Stimulated activated CD4-positive, alpha-beta T cell treated with anti-CD3 and anti-CD28 coated beads, Interleukin-4, amount 100 ng/mL, for 4 hours (primary cell): ENCODE results near the gene ARID3A.

ENCODE experiments used
- DNase-seq, 2 experiments: peaks; one replicate each; pipeline ENCODE4 v3.0.0-alpha.2; 2020

Gene ARID3A

GRCh38 chr19:991174-991931, 65.5 kb downstream of the ARID3A start:
- peak; percentile 28 to 52 for DNase-seq

GRCh38 chr19:991932-992669, 66.3 kb downstream of the ARID3A start:
- no peak for DNase-seq

DNA sequence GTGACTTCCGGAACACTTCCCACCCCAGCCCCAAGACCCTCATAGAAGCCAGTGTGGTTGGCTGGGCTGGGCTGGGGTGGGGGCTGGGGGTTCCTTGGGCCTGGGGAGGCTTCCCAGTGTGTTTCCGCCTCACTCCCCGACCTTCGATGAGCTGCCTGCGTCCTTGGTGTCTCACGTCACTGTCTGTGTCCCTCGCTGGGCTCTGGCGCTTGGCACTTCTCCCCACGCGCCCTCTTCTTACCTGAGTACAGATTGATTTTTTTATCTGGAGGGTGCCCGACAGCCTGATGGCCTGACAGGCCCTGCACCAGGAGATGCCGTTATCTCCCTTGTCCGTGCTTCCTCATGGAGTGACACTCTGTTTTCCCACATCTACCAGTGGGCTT, 66.8 kb downstream of the ARID3A start:
- no peak for DNase-seq

DNA sequence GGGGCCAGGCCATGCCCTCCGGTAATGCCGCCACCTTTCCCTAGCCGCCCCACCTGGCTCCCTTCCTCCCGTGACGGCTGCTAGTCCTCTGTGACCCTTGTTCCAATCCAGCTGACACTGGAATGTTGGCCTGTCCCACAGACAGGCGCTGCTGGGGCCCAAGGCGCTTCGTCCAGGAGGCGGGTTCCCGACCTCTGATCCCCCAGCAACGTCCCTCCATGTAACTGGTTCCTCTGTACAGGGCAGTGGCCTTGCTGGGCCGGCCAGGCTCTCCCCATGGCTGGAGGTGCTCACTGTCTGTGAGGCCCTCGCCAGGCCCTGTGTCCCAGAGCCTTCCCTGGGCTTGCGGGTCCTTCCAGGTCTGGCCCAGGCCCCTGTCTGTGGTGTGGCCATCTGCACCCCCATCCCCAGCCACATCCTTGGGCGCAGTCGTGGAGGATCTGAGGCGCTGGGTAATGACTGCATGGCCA, 67.6 kb downstream of the ARID3A start:
- DNase-seq: no peak

DNA sequence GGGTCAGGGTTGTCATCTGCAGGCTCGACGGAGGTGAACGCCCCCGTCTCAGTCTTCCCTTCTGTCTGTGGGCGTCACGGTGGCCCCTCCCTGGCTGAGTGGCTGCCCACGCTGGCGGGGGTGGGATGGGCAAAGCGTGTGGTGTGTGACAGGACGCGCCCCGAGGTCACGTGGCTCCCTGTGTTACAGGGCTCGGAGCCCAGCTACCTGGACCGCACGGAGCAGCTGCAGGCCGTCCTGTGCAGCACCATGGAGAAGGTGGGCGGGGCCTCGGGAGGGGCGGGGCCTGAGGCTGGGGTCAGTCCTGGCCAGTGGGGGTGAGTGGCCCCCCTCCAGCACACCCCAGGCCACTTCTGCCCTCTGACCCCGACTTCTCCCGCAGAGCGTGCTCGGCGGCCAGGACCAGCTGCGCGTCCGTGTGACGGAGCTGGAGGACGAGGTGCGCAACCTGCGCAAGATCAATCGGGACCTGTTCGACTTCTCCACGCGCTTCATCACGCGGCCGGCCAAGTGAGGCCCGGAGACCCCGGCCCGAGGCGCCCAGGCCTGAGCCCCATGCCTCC, 68.1 kb downstream of the ARID3A start:
- DNase-seq: no peak

DNA sequence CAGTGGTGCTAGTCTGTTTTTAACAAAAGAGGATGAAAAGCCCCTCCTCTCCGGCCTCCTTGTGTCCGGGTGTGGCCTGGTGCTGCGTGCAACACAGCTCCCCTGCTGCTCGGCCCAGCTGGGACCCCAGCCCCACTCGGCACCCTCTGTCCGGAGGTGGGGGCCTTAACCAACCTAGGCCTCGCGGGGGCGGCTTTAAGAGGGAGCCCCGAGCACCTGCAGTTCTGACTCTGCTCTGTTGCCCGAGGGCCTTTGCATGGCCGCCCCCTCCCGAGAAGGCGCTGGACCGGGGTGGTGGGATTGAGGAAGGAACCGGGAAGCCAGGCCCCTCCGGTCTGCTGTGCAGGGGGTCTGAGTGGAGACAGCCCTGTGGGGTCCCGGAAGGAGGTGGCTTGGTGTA, 68.7 kb downstream of the ARID3A start:
- no peak for DNase-seq

DNA sequence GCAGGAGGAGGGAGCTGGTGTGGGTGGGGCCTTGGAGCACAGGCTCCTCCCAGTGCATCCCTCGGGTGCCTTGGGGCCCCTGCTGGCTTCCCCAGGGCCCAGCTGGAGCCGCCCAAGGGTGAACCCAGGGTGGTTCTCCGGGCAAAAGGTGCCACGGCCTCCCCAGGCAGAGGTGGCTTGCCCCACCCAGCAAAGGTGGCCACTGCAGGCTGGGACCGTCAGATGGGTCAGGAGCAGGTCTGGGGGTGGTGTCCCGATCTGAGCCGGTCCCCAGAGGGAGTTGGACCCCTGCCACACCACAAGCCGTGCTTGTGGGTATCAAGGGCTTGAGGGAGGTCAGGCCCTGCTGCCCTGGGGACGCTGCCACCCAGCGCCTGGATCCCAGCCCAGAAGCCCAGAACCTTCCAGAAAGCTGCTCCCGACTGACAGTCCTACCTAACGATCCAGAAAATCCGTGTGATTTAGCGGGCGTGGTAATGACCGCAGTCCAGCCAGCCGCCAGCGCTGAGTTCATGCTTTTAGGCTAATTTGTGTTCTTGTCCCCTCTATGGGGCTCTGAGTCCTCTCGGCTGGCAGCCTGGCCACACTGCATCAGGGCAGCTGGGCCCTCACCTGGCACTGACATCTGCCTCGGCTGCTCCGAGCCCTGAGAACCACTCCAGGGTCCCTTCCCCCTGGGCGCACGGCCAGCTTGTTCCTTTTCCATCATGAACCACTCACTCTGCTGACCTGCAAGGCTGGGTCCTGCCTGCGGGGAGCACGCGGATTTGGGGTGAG, 69.4 kb downstream of the ARID3A start:
- no peak for DNase-seq

DNA sequence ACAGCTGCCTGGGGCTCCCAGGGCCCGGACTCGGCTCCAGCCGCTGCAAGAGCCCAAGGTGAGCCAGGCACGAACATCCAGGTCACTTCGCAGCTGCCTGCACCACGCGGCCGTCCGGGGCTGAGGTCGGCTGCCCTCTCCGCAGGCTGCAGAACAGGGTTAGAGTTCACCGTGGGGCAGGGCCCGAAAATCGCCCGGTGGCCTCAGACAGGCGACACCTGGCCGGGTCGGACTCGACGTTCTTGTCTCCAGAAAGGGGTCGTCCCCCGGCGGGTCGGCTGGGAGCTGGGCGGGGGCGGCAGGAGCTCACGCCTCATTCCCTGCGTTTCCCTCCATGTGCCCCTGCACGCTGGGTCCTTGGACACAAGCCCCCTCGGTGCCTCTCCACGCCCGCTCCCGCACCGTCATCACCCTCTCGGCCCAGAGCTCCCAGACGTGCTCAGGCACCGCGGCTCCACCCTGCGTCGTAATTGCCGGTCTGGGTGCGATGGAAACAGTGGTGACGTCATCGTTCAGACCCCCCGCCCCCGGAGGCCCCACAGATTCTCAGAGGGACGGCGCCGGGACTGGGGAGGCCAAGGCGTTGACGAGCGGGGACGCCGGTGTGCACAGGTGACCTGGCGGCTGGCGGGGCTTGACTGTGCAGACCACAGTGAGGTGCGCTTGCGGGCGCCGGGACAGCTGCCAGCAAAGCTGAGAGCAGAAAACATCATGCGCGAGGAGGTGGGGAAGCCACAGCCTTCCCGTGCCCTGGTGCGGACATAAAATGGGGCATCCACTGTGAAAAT, 70.4 kb downstream of the ARID3A start:
- peak; percentile 45 to 58 for DNase-seq

GRCh38 chr19:998064-998463, 72.2 kb downstream of the ARID3A start:
- DNase-seq: no peak

DNA sequence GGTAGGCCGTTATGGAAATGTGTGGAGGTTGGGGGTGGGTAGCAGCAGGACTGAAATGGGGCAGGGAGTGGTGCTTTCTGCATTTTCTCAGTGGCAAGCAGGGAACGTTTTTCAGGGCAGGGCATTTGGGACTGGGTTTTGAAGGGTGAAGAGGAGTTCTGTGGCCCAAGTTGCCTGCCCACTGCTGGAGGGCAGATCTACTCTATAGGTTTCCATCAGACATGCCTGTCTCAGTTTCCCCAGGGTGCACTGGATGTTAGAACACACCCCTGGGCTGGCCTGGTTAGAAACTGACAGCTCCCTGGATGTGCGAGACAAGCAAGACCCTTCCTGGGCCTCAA, 73.5 kb downstream of the ARID3A start:
- DNase-seq: no peak

DNA sequence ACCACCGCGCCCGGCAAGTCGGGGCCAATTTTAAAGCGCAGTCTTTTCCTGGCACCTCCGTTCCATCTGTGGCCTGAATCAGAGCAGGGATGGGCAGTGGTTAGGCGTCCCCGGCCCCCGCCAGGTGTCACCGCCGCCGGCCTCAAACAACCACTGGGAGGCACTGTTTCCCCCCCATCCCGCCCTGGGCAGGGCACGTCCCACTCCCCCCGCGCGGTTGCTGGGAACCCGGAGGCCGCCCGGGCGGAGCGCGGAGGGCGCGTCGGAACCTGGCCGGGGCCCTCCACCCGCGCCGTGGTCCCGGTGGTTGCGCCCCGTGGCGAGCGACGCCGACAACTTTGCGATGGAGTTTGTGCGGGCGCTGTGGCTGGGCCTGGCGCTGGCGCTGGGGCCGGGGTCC, 74.3 kb downstream of the ARID3A start, which contains the start of gene GRIN3B:
TSS of gene GRIN3B (plus strand) at position 325 of the 400 bp plus-strand sequence. CDS start at position 344, 19 bp downstream.
- peak; percentile 53 to 65 for DNase-seq

DNA sequence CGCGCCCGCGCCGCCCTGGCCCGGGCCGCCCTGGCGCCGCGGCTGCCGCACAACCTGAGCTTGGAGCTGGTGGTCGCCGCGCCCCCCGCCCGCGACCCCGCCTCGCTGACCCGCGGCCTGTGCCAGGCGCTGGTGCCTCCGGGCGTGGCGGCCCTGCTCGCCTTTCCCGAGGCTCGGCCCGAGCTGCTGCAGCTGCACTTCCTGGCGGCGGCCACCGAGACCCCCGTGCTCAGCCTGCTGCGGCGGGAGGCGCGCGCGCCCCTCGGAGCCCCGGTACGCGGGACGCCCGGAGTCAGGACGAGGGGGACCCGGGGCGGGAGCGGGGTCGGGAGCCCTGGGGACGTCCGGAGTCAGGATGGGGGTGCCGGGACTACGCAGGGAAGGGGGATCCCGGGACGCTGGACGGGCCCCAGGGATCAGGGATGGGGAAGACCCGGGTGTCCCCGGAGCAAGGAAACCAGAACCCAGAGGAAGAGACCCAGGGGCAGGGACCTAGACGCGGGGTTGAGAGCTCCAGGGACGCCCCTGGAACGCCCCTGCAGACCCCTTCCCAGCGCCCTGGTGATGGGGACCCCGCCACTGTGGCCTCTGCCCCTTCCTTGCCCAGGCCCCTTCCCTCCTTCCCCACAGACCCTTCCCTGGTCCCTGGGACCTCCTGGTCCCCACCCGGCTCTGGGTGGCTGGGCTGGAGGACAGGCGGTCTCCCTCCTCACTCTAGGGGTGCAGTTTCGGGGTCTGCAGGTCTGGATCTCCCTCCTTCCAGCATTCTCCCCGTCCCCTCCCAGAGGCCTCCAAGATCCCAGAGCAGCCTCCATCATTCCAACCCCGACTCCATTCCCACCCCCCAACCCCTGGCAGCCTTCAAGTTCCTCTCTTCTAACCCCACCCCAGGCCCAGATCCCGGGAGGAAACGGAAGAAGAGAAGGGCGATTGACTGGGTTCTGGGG, 75.0 kb downstream of the ARID3A start:
- DNase-seq: no peak

DNA sequence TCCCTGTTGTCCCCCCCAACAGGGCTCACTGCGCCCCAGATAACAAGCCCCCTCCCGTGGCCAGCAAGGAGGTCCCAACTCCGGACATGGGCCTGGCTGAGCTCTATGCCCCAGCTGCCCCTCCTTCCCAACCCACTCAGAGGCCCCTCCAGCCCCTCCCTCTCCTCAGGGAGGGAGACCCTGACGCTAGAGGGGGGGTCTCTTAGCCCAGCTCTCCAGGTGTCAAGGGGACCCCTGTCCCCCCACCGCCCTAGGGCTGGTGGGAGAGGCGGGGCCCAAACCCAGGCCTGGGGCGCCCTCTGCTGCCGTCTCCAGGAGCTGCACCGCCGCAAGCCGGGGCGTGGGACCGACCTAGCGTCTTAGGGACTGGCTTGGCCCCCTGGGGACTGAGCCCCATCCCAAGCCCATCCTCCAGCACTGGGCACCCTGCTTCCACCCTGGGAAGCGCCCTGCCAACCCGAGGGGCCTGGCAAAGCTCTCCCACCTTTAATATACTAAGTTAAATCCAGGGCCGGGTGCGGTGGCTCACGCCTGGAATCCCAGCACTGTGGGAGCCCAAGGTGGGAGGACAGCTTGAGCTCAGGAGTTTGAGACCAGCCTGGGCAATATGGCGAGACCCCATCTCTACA, 75.8 kb downstream of the ARID3A start:
- peak; percentile 50 to 72 for DNase-seq

- DNase-seq: no peak
Measured at GRCh38 chr19:1002600-1002999, 76.8 kb downstream of the ARID3A start.

DNA sequence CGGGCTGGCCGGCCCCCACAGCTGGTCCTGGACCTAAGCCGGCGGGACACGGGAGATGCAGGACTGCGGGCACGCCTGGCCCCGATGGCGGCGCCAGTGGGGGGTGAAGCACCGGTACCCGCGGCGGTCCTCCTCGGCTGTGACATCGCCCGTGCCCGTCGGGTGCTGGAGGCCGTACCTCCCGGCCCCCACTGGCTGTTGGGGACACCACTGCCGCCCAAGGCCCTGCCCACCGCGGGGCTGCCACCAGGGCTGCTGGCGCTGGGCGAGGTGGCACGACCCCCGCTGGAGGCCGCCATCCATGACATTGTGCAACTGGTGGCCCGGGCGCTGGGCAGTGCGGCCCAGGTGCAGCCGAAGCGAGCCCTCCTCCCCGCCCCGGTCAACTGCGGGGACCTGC, 77.4 kb downstream of the ARID3A start:
- no peak for DNase-seq

GRCh38 chr19:1004204-1004802, 78.5 kb downstream of the ARID3A start:
- DNase-seq: no peak

DNA sequence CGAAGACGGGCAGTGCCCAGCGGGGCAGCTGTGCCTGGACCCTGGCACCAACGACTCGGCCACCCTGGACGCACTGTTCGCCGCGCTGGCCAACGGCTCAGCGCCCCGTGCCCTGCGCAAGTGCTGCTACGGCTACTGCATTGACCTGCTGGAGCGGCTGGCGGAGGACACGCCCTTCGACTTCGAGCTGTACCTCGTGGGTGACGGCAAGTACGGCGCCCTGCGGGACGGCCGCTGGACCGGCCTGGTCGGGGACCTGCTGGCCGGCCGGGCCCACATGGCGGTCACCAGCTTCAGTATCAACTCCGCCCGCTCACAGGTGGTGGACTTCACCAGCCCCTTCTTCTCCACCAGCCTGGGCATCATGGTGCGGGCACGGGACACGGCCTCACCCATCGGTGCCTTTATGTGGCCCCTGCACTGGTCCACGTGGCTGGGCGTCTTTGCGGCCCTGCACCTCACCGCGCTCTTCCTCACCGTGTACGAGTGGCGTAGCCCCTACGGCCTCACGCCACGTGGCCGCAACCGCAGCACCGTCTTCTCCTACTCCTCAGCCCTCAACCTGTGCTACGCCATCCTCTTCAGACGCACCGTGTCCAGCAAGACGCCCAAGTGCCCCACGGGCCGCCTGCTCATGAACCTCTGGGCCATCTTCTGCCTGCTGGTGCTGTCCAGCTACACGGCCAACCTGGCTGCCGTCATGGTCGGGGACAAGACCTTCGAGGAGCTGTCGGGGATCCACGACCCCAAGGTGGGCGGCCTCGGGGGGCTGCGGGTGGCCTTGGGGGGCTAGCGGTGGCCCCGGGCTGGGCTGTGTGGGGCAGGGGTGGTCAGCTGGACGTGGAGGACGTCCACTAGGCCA, 79.2 kb downstream of the ARID3A start:
- no peak for DNase-seq

DNA sequence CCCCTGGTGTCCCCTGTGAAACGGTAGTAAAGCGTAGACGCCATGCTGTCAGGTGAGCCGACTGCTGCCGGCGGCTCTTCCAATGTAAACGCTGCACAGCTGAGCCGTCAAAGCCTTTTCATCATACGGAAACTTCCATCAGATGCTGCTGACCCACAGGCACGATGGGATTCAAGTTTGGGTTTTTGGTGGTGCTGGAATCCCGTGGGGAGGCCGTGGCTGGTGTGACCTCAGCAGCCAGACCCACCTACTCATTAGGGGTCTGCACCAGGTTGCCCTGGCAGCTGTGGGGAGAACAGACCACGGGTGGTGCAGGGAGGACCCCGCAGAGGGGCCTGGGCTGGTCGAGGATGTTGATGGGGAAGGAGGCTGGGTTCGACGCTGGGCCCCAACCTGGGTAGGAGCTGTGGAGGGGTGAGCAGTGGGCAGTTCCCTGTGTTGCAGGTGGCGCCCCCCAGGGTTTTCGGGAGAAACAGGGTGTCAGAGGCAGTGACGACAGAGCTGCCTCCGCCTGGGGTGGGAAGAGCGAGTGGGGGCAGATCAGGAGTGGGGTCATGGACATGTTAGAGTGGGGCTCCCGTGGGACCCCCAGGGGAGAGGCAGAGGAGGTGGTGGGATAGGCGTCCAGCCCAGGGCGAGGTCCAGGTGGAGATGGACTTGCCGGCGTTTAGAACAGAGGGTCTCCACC, 81.0 kb downstream of the ARID3A start:
- DNase-seq: no peak
